Astrocyte of the spinal cord (primary cell): ENCODE data around the gene ETV5.
"Not testable (repeated sequence)": the region's sequence is repeated elsewhere in the genome, so short reads cannot be mapped to it uniquely, and the experiment has no call there.

Source experiments
- DNase-seq: peaks from one replicate; pipeline ENCODE4 v3.0.0; 2011; ENCODE audit warnings: low read depth, low spot score
- H3K4me3 ChIP-seq: 2 replicates; pipeline ENCODE4 v1.5.1; 2011; ENCODE audit warnings: low read depth, mild to moderate bottlenecking, low read length, moderate library complexity
- in situ Hi-C: cut with HindIII; loops from 2 replicates; pipeline ENCODE4 v1.10.0; 2017; ENCODE audit warnings: low sequenced_read_pairs
- TF ChIP-seq, protein P1 (sequence below): IDR thresholded peaks from 2 replicates; pipeline ENCODE4 v1.5.1; 2012; ENCODE audit warnings: low read depth, mild to moderate bottlenecking, low read length, inconsistent platforms

ETV5 gene

GRCh38 chr3:186042036-186042435 lies 66.9 kb downstream of the ETV5 start:
- in situ Hi-C loops, result no loop called here
- TF ChIP-seq, protein P1, sequence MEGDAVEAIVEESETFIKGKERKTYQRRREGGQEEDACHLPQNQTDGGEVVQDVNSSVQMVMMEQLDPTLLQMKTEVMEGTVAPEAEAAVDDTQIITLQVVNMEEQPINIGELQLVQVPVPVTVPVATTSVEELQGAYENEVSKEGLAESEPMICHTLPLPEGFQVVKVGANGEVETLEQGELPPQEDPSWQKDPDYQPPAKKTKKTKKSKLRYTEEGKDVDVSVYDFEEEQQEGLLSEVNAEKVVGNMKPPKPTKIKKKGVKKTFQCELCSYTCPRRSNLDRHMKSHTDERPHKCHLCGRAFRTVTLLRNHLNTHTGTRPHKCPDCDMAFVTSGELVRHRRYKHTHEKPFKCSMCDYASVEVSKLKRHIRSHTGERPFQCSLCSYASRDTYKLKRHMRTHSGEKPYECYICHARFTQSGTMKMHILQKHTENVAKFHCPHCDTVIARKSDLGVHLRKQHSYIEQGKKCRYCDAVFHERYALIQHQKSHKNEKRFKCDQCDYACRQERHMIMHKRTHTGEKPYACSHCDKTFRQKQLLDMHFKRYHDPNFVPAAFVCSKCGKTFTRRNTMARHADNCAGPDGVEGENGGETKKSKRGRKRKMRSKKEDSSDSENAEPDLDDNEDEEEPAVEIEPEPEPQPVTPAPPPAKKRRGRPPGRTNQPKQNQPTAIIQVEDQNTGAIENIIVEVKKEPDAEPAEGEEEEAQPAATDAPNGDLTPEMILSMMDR, result no peak
- no peak for DNase-seq
- no peak overlapping the region for H3K4me3 ChIP-seq

- TF ChIP-seq, protein P1, result no peak
- no peak overlapping the region for H3K4me3 ChIP-seq
- in situ Hi-C loops, result no loop called here
- DNase-seq, result no peak
Measured at GRCh38 chr3:186038360-186038759, 70.5 kb downstream of the ETV5 start.

DNA sequence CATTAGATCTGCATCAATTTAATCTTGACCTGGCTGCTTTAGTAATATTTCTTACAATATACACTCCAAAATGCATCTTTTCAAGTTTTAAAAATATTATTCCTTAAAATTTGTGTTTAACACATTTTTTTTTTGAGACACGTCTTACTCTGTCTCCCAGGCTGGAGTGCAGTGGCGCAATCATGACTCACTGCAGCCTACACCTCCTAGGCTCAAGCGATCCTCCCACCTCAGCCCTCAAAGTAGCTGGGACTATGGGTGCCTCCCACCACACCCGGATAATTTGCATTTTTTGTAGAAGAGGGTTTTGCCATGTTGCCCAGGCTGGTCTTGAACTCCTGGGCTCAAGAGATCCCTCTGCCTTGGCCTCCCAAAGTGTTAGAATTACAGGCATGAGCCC lies 73.6 kb downstream of the ETV5 start:
- in situ Hi-C loops, result no loop called here
- DNase-seq, result no peak
- TF ChIP-seq, protein P1, result no peak
- no peak overlapping the region for H3K4me3 ChIP-seq

- in situ Hi-C loops, result no loop called here
- TF ChIP-seq, protein P1, result no peak
- no peak for DNase-seq
- H3K4me3 ChIP-seq, result no peak overlapping the region
Measured at GRCh38 chr3:186032321-186032720, 76.6 kb downstream of the ETV5 start.

- H3K4me3 ChIP-seq, DNase-seq, in situ Hi-C loops: not testable (repeated sequence)
Measured at GRCh38 chr3:186025993-186026392, 82.9 kb downstream of the ETV5 start.

DNA sequence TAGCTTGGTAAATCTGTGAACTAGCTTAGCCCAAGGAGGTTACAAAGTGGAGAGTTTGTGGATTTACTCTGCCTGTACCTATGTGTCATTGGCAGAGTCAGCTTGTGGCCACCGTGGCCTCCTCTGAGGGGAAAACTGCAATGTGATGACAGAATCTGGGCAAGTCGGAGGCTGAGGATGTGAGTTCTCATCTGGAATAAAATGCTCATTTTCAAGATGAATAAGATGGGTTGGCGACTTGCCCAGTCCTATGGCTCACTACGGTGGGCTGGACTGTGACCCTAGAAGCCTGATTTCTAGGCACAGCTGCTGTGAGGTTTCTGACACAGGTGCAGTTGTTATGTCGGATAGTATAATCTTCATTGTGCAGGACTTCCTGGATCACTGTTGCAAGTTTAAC lies 83.7 kb downstream of the ETV5 start:
- TF ChIP-seq, protein P1, result no peak
- in situ Hi-C loops, result no loop called here
- H3K4me3 ChIP-seq, result no peak overlapping the region
- DNase-seq, result peak; percentile 81

GRCh38 chr3:186024210-186024609 lies 84.7 kb downstream of the ETV5 start:
- in situ Hi-C loops, result no loop called here
- TF ChIP-seq, protein P1, result no peak
- DNase-seq, result peak; percentile 3
- no peak overlapping the region for H3K4me3 ChIP-seq
